T1000 (cell line): ENCODE results near the gene FNDC3B.
"Not testable (repeated sequence)": the region's sequence is repeated elsewhere in the genome, so short reads cannot be mapped to it uniquely, and the experiment has no call there.

Experiments used
- DNase-seq: peaks from one replicate; lab custom pipeline; 2025; ENCODE audit warnings: mixed read lengths; lab: John Stamatoyannopoulos, UW

FNDC3B gene

DNA sequence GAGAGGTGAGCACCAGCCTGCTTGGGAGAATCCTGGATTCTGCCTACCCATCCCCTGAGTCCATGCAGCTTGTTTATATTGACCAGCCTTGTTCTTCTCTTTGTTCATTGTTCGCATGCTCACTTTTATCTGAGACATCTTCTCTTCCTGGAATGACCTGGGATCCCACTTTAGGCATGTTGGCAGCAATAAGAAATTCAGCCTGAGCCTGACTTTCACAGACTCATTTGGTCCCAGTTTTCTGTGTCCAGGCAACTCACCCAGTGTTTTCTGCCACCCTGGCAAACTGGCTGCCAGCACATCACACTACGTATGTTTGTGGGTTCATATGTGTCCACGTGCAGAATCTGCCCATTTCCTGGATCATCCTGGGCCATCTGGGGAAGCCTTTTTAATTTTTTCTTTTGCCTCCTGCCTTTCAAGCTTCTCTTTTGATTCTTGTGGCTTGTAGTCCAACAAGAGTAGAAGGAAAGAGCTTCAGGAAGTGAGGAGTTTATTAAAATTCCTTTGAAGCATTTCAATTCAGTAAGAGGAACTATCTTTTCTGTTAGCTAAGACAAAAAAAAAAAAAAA lies 199.9 kb downstream of the FNDC3B start:
- no peak for DNase-seq

DNA sequence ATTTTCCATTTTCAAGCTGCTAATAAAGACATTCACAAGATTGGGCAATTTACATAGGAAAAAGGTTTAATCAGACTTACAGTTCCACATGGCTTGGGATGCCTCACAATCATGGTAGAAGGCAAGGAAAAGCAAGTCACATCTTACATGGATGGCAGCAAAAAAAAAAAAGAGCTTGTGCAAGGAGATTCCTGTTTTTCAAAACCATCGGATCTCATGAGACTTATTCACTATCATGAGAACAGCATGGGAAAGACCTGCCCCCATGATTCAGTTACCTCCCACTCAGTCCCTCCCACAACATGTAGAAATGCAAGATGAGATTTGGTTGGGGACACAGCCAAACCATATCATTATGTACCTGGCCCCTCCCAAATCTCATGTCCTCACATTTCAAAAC lies 202.0 kb downstream of the FNDC3B start:
- DNase-seq = no peak

DNA sequence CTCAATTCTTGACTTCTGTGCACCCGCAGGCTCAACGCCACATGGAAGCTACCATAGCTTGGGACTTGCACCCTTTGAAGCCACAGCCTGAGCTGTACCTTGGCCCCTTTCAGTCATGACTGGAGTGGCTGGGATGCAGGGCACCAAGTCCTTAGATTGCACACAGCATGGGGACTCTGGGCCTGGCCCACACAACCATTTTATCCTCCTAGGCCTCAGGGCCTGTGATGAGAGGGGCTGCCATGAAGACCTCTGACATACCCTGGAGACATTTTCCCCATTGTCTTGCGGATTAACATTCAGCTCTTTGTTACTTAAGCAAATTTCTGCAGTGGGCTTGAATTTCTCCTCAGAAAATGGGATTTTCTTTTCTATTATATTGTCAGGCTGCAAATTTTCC lies 203.1 kb downstream of the FNDC3B start:
- DNase-seq = not testable (repeated sequence)

DNA sequence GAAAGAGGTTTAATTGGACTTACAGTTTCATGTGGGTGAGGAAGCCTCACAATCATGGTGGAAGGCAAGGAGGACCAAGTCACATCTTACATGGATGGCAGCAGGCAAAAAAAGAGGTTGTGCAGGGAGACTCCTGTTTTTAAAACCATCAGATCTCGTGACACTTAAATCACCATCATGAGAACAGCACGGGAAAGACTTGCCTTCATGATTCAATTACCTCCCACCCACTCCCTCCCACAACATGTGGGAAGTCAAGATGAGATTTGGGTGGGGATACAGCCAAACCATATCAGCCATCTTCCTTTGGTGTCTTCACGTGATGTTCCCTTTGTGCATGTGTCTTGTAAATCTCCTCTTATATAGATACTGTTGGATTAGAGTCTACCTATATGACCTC lies 204.0 kb downstream of the FNDC3B start:
- DNase-seq = not testable (repeated sequence)

DNA sequence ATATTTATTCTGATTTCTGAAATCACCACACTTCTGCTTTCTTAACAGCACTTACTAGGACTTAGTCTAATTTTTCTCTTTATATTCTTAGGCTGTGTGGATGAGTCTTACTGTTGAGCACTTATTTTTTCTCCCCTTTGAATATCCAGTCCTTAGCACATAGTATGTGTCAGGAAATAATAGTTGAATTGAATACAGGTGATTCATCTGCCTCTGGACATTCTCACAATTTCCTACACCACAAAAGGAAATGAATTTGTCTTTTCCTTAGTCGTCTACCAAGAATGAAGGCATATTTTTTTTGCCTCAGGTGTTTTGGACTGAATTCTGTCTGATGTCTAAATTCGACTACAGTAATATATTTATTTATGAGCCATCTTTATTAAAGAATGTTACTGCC lies 204.6 kb downstream of the FNDC3B start:
- no peak for DNase-seq

- no peak for DNase-seq
These were observed 205.9 kb downstream of the FNDC3B start for GRCh38 chr3:172245241-172245640.

GRCh38 chr3:172246107-172246844 lies 206.9 kb downstream of the FNDC3B start:
- DNase-seq = no peak

- no peak for DNase-seq
These were observed 208.3 kb downstream of the FNDC3B start for GRCh38 chr3:172247525-172248274.

DNA sequence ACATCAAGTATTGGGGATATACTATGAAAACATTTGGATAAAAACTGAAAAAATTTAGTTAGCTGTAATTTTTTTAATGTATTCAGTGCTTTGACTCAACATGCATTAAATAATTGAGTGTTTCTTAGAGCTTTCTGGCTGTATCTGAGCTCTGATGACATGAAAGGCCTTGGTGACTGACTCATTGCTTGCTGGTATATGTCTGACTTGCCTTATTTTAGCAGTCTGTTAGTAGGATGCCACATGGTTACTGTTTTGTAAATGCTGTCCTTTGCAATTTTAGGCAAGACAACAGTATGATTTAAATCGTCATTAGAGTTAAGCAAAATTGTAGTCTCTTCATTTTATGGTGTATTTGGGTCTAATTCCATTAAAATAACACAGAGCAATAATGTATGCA lies 209.7 kb downstream of the FNDC3B start:
- DNase-seq = no peak

DNA sequence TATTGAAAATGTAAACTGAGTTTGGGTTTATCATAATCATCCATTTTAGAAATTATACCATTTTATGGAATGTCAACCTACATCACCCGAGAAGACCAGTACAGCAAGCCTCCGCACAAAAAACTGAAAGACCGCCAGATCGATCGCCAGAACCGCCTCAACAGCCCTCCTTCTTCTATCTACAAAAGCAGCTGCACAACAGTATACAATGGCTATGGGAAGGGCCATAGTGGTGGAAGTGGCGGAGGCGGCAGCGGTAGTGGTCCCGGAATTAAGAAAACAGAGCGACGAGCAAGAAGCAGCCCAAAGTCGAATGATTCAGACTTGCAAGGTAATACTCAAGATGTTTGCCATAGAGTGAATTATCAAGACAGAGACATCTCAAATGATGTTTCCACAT lies 211.8 kb downstream of the FNDC3B start:
- no peak for DNase-seq

- DNase-seq = no peak
These were observed 213.8 kb downstream of the FNDC3B start for GRCh38 chr3:172253200-172253599.

DNA sequence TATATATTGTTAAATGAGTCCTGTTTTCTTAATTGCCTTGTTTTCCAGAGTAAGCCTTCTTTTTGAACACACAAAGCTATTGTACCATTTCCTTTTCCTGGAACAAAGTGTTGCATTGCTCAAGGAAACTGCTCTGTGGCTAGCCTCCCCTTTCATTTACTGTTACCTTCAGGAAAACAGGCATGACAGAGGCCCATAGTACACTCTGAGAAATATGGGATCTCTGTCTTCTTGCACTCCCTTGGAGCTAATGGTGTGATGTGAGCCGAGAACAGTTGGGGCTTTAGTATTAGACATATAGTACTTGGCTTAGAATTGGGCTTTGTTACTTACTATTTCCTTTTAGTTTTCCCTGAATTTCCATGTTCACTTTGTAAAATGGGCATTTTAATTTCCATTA lies 215.2 kb downstream of the FNDC3B start:
- no peak for DNase-seq

DNA sequence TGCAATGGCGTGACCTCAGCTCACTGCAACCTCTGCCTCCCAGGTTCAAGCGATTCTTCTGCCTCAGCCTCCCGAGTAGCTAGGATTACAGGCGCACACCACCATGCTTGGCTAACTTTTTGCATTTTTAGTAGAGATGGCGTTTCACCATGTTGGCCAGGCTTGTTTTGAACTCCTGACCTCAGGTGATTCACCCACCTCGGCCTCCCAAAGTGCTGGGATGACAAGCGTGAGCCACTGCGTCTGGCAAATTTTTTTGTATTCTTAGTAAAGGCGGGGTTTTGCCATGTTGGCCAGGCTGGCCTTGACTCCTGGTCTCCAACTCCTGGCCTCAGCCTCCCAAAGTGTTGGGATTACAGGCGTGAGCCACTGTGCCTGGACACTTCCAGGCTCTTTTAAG lies 215.9 kb downstream of the FNDC3B start:
- DNase-seq = not testable (repeated sequence)

- DNase-seq = no peak
These were observed 216.8 kb downstream of the FNDC3B start for GRCh38 chr3:172256101-172256734.

DNA sequence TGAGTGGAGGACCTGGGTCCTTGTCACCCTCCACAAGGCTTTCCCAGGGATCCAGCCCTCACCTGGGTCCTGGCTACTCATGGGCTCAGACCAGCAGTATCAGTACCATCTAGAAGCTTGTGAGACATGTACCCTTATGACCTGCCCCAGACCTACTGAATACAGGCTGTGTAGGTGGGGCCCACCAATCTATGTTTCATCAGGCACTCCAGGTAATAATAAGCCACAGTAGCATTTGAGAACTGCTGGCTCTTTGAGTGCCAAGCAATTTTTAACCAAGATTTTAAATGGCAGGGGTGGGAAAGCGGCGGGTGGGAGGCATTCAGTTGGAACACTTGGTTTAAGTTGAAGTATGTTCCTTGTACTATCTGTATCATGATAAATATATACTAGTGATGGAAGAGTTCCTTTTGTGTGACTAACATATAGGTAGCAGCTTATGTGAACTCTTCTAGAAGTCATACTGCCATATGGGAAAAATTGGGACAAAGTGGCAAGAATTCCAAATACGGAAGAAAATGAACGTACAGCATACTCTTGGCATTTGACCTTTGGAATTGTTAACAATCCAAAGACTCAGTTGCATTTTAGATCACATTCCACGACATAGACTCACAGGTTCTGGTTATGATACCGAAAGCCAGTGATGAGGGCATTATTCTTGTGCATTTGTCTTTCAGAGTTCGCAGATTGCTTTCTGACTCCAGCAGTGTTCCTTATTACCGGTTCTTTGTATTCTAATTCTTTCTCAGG lies 218.4 kb downstream of the FNDC3B start:
- no peak for DNase-seq

DNA sequence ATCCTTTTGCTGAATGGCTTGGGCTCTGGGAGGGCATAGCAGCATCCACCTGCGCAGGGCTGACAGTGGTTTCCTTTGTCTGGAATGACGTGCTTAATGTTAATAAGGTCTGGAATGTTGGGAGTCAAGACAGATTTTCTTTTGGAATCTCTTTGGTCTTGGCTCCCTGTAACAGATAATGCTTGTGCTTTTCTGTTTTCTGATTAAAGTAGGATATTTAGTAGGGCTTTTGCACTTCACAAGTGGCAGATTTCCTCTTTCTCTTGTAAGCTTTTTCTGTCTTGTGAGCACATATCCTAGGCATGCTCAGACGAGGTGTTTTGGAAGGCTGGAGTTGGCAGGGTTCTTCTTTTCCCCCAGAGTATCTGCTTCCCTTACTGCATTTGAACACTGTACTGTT lies 219.2 kb downstream of the FNDC3B start:
- DNase-seq = no peak

DNA sequence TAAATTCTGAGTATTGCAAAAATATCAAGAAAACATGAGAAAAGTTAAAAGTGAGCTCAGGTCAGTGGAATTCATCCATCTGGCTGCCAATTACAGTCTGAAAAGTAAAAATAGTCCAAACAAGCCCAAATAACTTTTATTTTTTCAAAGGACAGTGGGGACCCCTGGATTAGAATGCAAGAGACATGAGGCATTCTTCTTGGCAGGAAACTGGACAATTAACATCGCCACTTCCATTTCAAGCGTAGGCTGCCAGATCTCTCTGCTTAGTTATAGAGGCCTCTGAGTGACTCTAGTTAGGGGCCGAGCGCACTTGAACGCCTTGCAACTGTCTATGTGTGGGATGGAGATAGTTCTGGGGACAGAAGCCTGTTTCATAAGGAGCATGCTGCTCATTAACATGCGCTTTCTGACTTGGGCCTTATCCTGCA lies 219.7 kb downstream of the FNDC3B start:
- DNase-seq = no peak

GRCh38 chr3:172259726-172260248 lies 220.4 kb downstream of the FNDC3B start:
- no peak for DNase-seq

- no peak for DNase-seq
These were observed 221.0 kb downstream of the FNDC3B start for GRCh38 chr3:172260381-172260780.

GRCh38 chr3:172261054-172261453 lies 221.7 kb downstream of the FNDC3B start:
- no peak for DNase-seq

GRCh38 chr3:172262991-172263608 lies 223.7 kb downstream of the FNDC3B start:
- DNase-seq = no peak
